Choroid plexus epithelial cell (primary cell): ENCODE measurements around the gene TMEM175.

Experiments used
- DNase-seq: peaks from one replicate; pipeline ENCODE4 v3.0.0-alpha.2; 2010; ENCODE audit warnings: low read depth
- H3K4me3 ChIP-seq: 2 replicates; pipeline ENCODE4 v1.5.1; 2011; ENCODE audit warnings: low read depth, mild to moderate bottlenecking, control low read depth, low read length, moderate library complexity
- TF ChIP-seq, protein P1 (sequence below): conservative IDR thresholded peaks from 2 replicates; pipeline ENCODE4 v1.5.1; 2011; ENCODE audit warnings: low read depth, mild to moderate bottlenecking, control low read depth, inconsistent platforms, low read length, moderate library complexity

TMEM175 gene

DNA sequence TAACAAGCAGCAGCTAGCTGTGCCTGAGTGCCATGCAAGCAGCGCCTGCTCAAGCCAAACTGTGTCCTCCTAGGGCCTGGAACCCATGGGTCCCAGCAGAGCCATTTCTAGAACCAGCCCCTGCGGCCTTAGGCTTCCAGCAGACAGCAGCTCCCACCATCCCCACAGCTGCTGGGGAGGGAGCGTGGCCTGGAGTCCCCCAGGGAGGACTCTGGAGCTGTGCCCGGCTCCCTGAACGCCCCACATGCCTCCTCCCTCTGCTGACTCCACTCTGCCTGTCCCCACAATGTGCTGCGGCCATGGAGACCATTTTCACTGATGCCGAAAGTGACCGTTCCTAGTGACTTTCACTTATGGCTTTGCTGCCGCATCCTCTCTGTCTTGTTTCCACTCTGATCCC lies 46.0 kb upstream of the TMEM175 start:
- no peak for DNase-seq

DNA sequence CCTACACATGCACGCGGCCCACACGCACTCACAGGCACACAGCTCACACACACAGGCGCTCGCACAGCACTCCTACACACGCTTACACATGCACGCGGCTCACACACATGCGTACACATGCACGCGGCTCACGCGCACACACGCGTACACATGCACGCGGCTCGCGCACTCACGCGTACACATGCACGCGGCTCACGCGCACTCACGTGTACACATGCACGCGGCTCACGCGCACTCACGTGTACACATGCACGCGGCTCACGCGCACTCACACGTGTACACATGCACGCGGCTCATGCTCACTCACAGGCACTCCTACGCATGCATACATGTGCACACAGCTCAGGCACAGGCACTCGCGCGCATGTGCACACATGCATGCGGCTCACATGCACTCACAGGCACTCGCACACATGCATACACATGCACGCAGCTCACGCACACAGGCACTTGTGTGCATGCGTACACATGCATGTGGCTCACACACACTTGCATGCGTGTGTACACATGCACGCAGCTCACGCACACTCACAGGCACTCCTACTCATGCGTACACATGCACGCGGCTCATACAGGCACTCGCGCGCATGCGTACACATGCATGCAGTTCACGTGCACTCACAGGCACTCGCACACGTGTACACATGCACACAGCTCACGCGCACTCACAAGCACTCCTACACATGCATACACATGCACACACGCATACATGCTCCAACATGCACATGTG lies 45.1 kb upstream of the TMEM175 start:
- no peak overlapping the region for H3K4me3 ChIP-seq
- TF ChIP-seq, protein P1, sequence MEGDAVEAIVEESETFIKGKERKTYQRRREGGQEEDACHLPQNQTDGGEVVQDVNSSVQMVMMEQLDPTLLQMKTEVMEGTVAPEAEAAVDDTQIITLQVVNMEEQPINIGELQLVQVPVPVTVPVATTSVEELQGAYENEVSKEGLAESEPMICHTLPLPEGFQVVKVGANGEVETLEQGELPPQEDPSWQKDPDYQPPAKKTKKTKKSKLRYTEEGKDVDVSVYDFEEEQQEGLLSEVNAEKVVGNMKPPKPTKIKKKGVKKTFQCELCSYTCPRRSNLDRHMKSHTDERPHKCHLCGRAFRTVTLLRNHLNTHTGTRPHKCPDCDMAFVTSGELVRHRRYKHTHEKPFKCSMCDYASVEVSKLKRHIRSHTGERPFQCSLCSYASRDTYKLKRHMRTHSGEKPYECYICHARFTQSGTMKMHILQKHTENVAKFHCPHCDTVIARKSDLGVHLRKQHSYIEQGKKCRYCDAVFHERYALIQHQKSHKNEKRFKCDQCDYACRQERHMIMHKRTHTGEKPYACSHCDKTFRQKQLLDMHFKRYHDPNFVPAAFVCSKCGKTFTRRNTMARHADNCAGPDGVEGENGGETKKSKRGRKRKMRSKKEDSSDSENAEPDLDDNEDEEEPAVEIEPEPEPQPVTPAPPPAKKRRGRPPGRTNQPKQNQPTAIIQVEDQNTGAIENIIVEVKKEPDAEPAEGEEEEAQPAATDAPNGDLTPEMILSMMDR: no peak
- DNase-seq: no peak

More for the DNA sequence above, 46.0 kb upstream of the TMEM175 start:
- H3K4me3 ChIP-seq: no peak overlapping the region
- TF ChIP-seq, protein P1: no peak

DNA sequence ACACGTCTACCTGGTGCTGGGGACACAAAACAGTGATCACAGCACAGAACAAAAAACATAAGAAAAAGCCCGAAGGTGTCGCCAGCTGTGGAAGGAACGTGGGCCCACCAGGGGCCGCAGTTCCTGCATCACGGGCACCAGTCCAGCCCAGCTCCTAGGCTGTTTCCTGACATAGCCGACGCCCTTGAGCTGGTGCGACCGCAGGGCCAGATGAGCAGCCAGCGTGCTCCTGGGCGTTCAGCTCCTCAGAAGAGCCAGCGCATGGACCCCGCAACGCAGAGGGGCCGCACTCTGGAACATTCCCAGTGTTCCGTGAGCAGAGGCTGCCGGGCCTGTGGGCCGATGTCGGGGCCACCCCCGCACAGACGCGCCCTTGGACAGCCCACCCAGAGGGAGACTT lies 44.2 kb upstream of the TMEM175 start:
- H3K4me3 ChIP-seq: no peak overlapping the region
- TF ChIP-seq, protein P1: no peak
- no peak for DNase-seq

DNA sequence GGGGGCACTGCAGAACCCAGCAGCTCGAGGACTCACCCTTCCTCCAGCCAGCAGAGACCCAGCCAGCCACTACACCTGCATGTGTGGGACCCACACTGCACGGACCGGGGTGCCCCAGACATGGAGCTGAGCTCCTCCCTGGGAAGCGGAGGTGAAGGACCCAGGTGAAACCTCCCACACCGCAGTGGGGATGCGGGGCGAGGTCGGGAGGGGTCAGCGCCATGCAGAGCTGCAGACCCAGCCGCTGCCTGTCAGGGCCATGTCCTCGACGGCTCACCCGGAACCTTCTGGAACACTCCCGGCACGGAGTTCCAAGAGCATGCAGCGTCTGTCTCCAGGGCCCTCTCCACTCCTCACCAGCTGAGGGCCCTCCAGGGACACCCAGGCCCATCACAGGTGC lies 42.7 kb upstream of the TMEM175 start:
- H3K4me3 ChIP-seq: no peak overlapping the region
- TF ChIP-seq, protein P1: no peak

DNA sequence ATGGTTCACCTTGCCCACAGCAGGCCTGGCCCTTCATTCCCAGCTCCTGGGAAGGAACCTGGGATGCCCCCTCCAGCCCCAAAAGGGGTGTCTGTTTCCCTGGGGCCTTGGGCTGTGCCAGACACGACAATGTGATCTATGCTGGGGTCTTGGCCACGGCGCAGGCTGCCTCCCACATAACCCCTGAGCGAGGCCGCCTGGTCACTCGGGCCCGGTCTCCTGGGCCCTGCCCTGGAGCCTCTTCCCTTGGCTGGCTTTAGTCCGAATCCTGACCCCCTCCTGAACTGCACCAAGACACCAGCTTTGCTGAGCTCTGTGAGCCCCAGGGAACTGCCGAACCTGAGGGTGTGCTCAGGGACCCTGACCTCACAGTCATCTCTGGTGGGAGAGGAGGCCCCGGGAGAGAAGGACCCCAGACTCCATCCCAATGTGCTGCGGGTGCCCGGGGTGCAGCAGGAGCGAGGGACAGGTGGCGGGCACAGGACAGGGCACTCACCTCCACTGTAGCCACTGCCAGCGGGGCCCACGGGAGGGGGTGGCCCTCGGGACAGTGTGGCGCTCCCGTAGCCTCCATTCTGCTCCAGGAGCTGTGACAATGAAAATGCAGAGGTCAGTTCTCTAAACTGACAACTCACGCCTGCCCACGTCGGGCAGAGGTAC lies 42.1 kb upstream of the TMEM175 start:
- TF ChIP-seq, protein P1: no peak
- no peak overlapping the region for H3K4me3 ChIP-seq
- DNase-seq: no peak

More for the DNA sequence above, 42.7 kb upstream of the TMEM175 start:
- DNase-seq: no peak

DNA sequence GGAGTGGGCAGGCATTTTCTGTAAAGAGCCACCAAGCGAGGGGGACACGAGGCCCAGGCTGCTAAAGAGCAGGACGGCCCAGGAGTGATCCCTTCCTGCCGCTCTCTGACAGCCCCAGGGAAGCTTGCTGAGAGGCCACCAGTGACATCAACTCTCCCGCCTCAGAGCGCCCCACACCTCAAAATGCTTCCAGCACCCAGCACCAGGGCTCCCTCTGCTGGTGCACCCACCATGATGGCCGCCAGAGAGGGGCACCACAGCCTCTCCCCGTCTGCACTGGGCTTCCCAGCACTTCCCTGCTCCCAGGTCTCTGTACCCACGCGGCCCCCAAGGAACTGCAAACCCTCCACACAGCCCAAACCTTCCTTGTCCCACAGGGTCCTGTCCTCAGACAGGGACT lies 40.5 kb upstream of the TMEM175 start:
- H3K4me3 ChIP-seq: no peak overlapping the region
- DNase-seq: peak; percentile 18
- TF ChIP-seq, protein P1: peak; percentile 47
